Non-pigmented ciliary epithelial cell (primary cell): ENCODE measurements around the gene DCAF6.

Experiments
- DNase-seq: peaks from one replicate; pipeline ENCODE4 v3.0.0-alpha.2; 2010; ENCODE audit warnings: low read depth

DCAF6 gene

DNA sequence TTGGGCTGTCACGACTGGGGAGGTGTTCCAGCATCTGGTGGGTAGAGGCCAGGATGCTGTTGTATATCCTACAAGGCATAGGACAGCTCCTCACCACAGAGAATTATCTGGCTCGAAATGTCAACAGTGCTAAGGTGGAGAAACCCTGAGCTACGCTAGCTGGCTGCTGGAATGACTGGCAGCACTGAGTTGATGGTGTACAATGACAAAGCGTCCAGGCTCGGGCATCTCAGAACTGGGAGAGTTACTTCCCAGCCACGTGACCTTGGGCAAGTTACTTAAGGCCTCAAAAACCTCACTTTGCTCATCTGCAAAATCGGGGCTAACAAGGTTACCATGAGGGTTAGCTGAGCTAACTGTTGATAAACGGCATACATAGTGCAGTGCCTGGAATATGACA is 164.9 kb downstream of the DCAF6 start:
- no peak for DNase-seq

- DNase-seq: no peak
Measured at GRCh38 chr1:168102487-168102886, 166.0 kb downstream of the DCAF6 start.

- no peak for DNase-seq
Measured at GRCh38 chr1:168104535-168104934, 168.1 kb downstream of the DCAF6 start.

DNA sequence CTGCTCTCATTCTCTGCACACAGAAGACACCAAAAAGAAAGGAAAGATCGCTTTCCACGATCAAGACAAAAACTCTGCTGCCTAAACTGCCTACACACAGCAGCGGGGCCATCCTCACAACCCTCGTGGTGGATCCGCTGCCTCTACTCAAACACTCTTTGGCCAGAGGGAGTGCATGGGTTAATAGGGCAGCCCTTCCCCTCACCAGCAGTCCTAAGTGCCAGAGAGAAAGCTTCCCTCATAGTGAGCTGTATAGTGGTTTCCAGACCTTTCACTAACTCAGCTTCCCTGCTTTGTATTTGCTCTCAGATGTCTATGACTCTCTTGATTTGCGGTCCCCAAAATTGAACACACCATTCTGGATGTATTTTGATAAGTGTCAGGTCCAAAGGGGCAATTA is 169.4 kb downstream of the DCAF6 start:
- DNase-seq: no peak

DNA sequence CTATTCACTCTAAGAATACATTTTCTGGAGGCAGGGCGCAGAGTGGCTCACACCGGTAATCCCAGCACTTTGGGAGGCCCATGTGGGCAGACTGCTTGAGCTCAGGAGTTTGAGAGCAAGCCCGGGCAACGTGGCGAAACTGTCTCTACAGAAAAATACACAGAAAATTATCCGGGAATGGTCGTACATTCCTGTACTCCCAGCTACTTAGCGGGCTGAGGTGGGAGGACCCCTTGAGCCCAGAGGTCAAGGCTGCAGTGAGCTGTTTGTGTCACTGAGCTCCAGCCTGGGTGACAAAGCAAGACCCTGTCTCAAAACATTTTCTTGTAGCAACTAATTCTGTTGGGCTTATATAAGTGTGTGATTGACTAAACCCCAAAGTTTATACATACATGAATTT is 169.8 kb downstream of the DCAF6 start:
- no peak for DNase-seq

DNA sequence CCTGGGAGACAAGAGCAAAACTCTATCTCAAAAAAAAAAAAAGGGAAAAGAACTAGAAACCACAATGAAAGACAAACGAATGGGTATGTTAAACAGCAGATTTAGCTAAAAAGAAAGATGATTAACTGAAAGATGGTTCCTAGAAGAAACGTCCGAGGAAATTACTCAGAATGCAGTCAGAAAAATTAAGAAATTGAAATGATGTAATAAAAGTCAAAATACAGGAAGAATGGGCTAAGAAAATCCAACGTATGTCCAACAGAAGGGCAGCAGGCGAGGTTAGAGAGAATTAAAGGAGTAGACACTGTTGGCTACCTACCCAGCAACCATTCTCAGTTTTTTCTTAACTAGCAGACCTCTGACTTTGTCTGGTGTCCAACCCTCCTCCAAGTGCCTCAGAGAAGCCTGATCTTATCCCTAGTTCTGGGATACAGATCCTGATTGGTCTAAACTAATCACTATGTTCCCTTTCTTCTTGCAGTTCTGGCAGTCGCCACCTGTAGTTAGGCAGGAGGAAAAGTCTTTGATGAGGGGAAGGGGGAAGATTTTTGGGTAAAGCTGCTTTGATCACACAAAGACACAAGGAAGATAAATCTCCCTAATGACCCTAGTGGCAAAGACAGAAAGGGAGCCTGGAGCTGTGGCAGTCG is 174.5 kb downstream of the DCAF6 start:
- DNase-seq: no peak

GRCh38 chr1:168112673-168113305 is 176.3 kb downstream of the DCAF6 start:
- peak; percentile 50 for DNase-seq

DNA sequence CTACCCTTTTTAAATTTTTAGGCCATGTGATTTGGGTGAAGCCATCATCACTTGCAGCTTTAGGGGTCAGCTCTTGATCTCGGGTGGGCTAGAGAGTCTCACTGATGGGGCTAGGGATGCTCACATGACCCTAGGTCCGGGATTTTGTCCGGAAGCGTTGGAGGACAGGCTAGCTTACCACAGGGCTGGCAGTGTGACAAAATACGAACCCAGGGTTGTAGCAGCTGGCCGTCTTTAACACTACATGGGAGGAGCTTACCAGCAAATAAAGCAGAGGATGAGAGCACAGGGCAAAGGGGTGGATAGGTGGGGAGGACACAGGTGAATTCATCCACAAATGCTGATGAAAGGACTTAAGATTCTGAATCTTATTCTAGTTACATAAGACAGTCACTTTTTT is 178.4 kb downstream of the DCAF6 start:
- no peak for DNase-seq

- DNase-seq: no peak
Measured at GRCh38 chr1:168116327-168116799, 179.9 kb downstream of the DCAF6 start.

DNA sequence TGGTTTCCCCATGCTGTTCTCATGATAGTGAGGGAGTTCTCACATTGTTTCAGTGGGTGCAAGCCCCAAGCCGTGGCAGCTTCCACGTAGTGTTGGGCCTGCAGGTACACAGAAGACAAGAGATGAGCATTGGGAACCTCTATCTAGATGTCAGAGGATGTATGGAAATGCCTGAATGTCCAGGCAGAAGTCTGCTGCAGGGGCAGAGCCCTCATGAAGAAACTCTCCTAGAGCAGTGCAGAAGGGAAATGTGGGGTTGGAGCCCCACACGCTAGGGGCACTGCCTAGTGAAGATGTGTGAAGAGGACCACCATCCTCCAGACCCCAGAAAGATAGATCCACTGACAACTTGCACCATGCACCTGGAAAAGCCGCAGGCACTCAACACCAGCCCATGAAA is 183.3 kb downstream of the DCAF6 start:
- no peak for DNase-seq

DNA sequence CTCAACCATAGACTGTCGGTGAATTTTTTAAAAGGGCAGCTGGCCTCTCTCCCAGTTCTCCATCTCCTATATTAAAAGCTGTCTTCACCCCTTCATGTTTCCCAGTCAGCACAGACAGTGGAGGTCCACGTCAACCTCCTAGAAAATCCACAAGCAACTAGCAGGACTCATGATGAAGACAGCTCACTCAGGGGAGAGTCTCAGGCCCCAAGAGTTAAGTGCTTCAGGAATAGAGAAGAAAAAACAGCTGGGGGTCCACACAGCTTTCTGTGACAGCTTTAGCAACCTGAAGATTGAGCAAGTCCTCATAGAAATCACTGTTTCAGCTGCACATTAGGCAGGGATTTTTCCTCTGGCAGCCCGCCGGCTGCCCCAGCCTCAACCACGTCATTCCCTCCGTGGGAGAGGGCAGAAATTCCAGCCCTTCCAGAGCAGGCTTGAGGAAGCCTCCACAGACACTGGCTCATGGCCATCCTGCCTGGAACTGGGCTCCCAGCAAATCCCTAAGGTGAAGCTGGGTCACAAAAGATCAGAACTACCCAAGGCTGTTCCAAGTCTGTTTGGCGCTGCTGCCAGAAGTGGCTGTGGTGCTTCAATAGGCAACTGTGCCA is 185.0 kb downstream of the DCAF6 start:
- DNase-seq: no peak

DNA sequence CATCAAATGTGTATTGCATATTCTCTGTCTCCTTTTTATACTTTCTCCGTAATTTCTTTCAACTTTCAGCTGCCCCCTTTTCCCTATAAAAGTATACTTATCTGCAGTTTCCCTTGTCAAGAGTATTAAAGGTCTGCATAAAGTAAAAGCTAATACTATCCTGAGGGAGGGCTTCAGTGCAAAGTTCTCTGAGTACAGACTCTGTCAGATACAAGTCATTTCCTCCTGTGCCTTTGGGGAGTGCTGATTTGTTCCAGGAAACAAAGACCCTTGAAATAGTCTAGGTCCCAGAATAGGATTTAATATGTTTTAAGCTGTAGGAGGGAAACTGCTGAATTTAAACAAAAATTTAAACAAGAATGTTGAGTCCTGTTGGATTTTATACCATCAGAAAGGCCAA is 188.6 kb downstream of the DCAF6 start:
- no peak for DNase-seq
